ENCODE results near the gene NTNG1. TPM values are rescaled to one million over a fixed set of nuclear protein-coding genes. Genes with fewer than 3 reads are reported as not detected.
A peak's percentile ranks its signal among the peaks of the same experiment; 100 is the strongest.

Gene NTNG1
- total RNA-seq, 1 experiment from 2014 or later, result 2.3 TPM

DNA sequence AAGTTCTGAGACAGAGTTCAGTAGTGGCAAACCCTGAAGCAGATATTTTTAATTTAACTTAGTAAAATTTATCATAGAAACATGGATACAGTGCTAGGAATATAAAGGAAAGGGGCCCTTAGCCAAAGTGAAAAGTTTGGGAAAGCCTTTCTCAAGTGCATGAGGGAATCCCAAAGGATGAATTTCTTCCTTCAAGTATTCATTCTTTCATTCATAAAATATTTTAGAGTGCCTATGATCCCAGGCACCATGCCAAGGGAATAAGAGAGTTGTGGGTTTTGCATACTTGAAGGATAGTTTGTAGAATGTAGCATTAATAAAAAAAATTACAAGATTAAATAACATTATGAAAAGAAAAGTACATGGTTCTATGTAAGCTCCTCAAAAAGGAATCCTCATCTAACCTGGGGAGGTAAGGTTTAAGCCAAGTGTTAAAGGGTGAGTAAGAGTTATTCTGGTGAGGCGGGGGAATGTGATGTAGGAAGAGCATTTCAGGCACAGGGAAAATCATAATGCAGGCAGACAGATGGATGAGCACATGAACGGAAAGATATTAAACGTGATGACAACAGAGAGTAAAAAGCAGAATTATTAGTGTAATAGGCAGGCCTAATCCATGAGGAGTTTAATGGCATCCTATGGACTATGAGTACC, 40.4 kb upstream of the NTNG1 start:
- POLR2A ChIA-PET, result no interaction called here
- no peak for DNase-seq (ENCODE audit: low spot score)
- H3K27ac Mint-ChIP-seq, result no peak overlapping the region
- H3K4me3 Mint-ChIP-seq, result no peak overlapping the region
- ATAC-seq, result no peak
- H3K36me3 Mint-ChIP-seq, result no peaks in the 10 kb centered on the region
- no peaks in the 10 kb centered on the region for H3K27me3 Mint-ChIP-seq (ENCODE audit: low read depth)
- CTCF ChIA-PET, result no interaction called here
- peaks cover 5% of the 10 kb centered on the region; the same call in 1 of the 2 replicates for H3K9me3 Mint-ChIP-seq
- no peak for TF ChIP-seq ZNF138 (CRISPR knock-in tag; conservative IDR thresholded peaks at IDR 0.05)
- TF ChIP-seq, protein P1, sequence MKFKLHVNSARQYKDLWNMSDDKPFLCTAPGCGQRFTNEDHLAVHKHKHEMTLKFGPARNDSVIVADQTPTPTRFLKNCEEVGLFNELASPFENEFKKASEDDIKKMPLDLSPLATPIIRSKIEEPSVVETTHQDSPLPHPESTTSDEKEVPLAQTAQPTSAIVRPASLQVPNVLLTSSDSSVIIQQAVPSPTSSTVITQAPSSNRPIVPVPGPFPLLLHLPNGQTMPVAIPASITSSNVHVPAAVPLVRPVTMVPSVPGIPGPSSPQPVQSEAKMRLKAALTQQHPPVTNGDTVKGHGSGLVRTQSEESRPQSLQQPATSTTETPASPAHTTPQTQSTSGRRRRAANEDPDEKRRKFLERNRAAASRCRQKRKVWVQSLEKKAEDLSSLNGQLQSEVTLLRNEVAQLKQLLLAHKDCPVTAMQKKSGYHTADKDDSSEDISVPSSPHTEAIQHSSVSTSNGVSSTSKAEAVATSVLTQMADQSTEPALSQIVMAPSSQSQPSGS (CRISPR knock-in tag; IDR thresholded peaks at IDR 0.05; ENCODE audit: borderline replicate concordance, low read depth), result no peak
- TF ChIP-seq, protein P2, sequence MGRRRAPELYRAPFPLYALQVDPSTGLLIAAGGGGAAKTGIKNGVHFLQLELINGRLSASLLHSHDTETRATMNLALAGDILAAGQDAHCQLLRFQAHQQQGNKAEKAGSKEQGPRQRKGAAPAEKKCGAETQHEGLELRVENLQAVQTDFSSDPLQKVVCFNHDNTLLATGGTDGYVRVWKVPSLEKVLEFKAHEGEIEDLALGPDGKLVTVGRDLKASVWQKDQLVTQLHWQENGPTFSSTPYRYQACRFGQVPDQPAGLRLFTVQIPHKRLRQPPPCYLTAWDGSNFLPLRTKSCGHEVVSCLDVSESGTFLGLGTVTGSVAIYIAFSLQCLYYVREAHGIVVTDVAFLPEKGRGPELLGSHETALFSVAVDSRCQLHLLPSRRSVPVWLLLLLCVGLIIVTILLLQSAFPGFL (CRISPR knock-in tag; IDR thresholded peaks at IDR 0.05; ENCODE audit: borderline replicate concordance), result no peak
- no peak for TF ChIP-seq NR2C2 (CRISPR knock-in tag; IDR thresholded peaks at IDR 0.05)
- no peak for TF ChIP-seq ZNF232 (CRISPR knock-in tag; IDR thresholded peaks at IDR 0.05)
- TF ChIP-seq, protein P3, sequence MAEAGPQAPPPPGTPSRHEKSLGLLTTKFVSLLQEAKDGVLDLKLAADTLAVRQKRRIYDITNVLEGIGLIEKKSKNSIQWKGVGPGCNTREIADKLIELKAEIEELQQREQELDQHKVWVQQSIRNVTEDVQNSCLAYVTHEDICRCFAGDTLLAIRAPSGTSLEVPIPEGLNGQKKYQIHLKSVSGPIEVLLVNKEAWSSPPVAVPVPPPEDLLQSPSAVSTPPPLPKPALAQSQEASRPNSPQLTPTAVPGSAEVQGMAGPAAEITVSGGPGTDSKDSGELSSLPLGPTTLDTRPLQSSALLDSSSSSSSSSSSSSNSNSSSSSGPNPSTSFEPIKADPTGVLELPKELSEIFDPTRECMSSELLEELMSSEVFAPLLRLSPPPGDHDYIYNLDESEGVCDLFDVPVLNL (CRISPR knock-in tag; IDR thresholded peaks at IDR 0.05; ENCODE audit: borderline replicate concordance, low read depth), result no peak
- H3K4me1 Mint-ChIP-seq, result no peaks in the 10 kb centered on the region

DNA sequence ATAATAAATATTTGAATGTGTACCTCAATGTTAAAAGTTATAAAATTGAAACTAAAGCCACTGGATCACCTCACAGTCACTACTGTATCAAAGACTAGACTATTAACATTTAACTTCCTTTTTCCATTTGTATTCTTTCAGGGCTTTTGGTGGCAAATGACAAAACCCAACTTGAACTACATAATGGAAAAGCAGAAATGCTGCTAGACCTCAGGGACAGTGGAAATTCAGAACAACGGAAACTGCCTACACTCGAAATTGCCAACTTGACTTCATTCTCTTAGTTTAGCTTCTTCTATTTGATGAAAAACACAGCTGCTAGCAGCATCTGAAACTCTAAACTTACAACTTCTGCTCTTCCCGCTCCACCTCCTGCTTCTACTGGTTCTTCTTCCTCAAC, 34.9 kb upstream of the NTNG1 start:
- no peak overlapping the region for H3K4me3 Mint-ChIP-seq
- ATAC-seq (no peak), DNase-seq (ENCODE audit: low spot score) (no peak)
- no peaks in the 10 kb centered on the region for H3K36me3 Mint-ChIP-seq
- H3K9me3 Mint-ChIP-seq, result no peaks in the 10 kb centered on the region
- ChIA-PET POLR2A (no interaction called here), CTCF (no interaction called here)
- no peak overlapping the region for H3K27ac Mint-ChIP-seq
- H3K27me3 Mint-ChIP-seq (ENCODE audit: low read depth), result no peaks in the 10 kb centered on the region
- H3K4me1 Mint-ChIP-seq, result peaks cover 11% of the 10 kb centered on the region
- TF ChIP-seq ZNF317 (CRISPR knock-in tag; IDR thresholded peaks at IDR 0.05; ENCODE audit: borderline replicate concordance, low read depth), result no peak
- TF ChIP-seq CREM (CRISPR knock-in tag; IDR thresholded peaks at IDR 0.05), result no peak
- no peak for TF ChIP-seq ZNF416 (CRISPR knock-in tag; IDR thresholded peaks at IDR 0.05)
- TF ChIP-seq, protein P4, sequence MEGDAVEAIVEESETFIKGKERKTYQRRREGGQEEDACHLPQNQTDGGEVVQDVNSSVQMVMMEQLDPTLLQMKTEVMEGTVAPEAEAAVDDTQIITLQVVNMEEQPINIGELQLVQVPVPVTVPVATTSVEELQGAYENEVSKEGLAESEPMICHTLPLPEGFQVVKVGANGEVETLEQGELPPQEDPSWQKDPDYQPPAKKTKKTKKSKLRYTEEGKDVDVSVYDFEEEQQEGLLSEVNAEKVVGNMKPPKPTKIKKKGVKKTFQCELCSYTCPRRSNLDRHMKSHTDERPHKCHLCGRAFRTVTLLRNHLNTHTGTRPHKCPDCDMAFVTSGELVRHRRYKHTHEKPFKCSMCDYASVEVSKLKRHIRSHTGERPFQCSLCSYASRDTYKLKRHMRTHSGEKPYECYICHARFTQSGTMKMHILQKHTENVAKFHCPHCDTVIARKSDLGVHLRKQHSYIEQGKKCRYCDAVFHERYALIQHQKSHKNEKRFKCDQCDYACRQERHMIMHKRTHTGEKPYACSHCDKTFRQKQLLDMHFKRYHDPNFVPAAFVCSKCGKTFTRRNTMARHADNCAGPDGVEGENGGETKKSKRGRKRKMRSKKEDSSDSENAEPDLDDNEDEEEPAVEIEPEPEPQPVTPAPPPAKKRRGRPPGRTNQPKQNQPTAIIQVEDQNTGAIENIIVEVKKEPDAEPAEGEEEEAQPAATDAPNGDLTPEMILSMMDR (IDR thresholded peaks at IDR 0.05), result no peak
- no peak for TF ChIP-seq ELF4 (CRISPR knock-in tag; IDR thresholded peaks at IDR 0.05; ENCODE audit: low read depth)

DNA sequence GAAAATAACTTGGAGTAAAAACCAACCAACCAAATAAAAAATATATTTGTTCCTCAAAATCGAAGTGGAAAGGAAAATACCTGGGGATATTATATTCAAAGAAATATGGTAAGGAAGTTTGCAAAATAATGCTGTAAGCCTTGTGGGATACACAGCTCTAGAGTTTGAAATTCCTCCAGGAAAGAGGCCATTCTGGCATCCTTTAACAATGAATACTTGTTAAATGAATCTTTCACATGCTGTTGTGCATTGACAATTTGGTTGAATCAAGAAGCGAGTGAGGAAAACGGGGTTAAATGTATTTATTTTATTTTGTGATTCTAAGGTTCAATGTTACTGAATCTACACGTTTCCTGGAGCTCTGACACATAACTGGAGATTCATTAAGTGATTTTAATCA, 30.5 kb upstream of the NTNG1 start:
- H3K27ac Mint-ChIP-seq, result peak overlapping the region; percentile 66
- no peak overlapping the region for H3K4me3 Mint-ChIP-seq
- peaks cover 11% of the 10 kb centered on the region for H3K4me1 Mint-ChIP-seq
- peaks cover 7% of the 10 kb centered on the region; the same call in 1 of the 2 replicates for H3K9me3 Mint-ChIP-seq
- H3K27me3 Mint-ChIP-seq (ENCODE audit: low read depth), result no peaks in the 10 kb centered on the region
- ChIA-PET CTCF (interaction anchor here (0.9 kb wide), 1 partner anchor 10 kb away, joined by 3 read pairs; no protein-coding TSS in a partner anchor), POLR2A (no interaction called here)
- ATAC-seq (no peak), DNase-seq (ENCODE audit: low spot score) (no peak)
- TF ChIP-seq CREB1 (CRISPR knock-in tag; IDR thresholded peaks at IDR 0.05) (no peak), ZNF423 (CRISPR knock-in tag; IDR thresholded peaks at IDR 0.05) (no peak), ZNF232 (CRISPR knock-in tag; IDR thresholded peaks at IDR 0.05) (no peak), MXD4 (CRISPR knock-in tag; IDR thresholded peaks at IDR 0.05; ENCODE audit: borderline replicate concordance) (no peak), JUN (CRISPR knock-in tag; IDR thresholded peaks at IDR 0.05) (no peak), EMX1 (CRISPR knock-in tag; IDR thresholded peaks at IDR 0.05) (no peak), GRHL2 (CRISPR knock-in tag; IDR thresholded peaks at IDR 0.05; ENCODE audit: insufficient replicate concordance, severe bottlenecking) (no peak), PRRX2 (CRISPR knock-in tag; IDR thresholded peaks at IDR 0.05) (no peak), ZNF671 (CRISPR knock-in tag; IDR thresholded peaks at IDR 0.05) (no peak)
- TF ChIP-seq, protein P5, sequence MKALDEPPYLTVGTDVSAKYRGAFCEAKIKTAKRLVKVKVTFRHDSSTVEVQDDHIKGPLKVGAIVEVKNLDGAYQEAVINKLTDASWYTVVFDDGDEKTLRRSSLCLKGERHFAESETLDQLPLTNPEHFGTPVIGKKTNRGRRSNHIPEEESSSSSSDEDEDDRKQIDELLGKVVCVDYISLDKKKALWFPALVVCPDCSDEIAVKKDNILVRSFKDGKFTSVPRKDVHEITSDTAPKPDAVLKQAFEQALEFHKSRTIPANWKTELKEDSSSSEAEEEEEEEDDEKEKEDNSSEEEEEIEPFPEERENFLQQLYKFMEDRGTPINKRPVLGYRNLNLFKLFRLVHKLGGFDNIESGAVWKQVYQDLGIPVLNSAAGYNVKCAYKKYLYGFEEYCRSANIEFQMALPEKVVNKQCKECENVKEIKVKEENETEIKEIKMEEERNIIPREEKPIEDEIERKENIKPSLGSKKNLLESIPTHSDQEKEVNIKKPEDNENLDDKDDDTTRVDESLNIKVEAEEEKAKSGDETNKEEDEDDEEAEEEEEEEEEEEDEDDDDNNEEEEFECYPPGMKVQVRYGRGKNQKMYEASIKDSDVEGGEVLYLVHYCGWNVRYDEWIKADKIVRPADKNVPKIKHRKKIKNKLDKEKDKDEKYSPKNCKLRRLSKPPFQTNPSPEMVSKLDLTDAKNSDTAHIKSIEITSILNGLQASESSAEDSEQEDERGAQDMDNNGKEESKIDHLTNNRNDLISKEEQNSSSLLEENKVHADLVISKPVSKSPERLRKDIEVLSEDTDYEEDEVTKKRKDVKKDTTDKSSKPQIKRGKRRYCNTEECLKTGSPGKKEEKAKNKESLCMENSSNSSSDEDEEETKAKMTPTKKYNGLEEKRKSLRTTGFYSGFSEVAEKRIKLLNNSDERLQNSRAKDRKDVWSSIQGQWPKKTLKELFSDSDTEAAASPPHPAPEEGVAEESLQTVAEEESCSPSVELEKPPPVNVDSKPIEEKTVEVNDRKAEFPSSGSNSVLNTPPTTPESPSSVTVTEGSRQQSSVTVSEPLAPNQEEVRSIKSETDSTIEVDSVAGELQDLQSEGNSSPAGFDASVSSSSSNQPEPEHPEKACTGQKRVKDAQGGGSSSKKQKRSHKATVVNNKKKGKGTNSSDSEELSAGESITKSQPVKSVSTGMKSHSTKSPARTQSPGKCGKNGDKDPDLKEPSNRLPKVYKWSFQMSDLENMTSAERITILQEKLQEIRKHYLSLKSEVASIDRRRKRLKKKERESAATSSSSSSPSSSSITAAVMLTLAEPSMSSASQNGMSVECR (CRISPR knock-in tag; IDR thresholded peaks at IDR 0.05; ENCODE audit: borderline replicate concordance), result no peak
- no peaks in the 10 kb centered on the region for H3K36me3 Mint-ChIP-seq

All from WTC11 (cell line).